Left forelimb (tissue), 1 donor: ENCODE measurements around the gene CCNB1IP1.
"Not testable (repeated sequence)": the region's sequence is repeated elsewhere in the genome, so short reads cannot be mapped to it uniquely, and the experiment has no call there.

Experiments used
- DNase-seq: peaks from one replicate; pipeline ENCODE4 v3.0.0-alpha.2; 2018; ENCODE audit warnings: low spot score

Gene CCNB1IP1, protein sequence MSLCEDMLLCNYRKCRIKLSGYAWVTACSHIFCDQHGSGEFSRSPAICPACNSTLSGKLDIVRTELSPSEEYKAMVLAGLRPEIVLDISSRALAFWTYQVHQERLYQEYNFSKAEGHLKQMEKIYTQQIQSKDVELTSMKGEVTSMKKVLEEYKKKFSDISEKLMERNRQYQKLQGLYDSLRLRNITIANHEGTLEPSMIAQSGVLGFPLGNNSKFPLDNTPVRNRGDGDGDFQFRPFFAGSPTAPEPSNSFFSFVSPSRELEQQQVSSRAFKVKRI

DNA sequence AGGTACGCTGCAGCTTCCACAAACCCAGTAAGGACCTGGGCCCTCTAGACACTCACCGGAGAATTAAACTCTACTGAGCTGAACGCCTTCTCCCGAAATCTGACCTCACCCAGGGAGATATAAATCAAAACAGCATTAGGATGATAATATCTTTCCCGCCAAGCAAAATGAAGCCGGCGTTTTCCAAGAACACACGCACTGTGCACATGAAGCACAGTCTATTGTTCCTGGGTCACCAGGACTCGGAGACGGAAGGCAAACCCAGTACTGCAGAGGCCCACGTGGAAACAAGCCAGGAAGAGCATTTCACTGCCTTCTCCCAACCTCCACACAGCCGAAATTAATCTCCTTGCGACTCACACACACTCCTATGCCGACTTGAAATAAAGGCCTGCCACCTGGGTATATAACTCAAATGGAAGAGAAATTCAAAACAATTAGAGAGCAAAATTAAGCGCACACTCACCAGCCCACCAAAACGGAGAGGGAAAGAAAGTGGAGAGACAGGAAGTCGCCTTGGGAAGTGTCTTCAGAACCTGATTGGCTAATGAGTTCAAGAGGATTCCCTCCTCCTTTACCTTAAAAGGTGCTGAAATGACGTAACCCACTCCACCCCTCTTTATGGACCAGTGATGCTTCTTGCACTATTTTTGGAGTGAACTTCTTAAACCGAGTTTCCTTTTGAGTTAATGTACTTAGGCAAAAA is at the start of gene CCNB1IP1:
Gene CCNB1IP1 (minus strand): TSS at position 492 of the 706 bp plus-strand sequence. CDS start 16,756 bp downstream, outside the sequence.
- peak; percentile 78 for DNase-seq

DNA sequence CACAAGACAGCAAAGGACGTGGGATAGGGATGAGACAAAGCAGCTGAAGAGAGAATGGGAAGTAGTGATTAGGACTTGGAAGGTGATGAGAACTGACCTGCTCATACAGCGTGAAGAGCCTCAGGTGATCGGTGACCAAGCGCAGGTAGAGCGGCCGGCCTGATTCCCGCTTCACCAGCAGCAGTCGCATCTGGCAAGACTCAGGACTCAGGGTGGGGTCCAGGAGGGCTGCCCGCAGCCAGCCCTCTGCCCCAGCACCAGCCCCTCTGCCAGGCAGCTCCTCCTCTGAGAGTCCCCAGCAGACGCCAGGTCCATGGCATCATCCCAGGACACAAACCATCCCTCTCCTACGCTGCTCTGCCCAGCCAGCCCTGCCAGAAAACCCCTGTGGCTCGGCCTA is 49.4 kb upstream of the CCNB1IP1 start:
- no peak for DNase-seq

DNA sequence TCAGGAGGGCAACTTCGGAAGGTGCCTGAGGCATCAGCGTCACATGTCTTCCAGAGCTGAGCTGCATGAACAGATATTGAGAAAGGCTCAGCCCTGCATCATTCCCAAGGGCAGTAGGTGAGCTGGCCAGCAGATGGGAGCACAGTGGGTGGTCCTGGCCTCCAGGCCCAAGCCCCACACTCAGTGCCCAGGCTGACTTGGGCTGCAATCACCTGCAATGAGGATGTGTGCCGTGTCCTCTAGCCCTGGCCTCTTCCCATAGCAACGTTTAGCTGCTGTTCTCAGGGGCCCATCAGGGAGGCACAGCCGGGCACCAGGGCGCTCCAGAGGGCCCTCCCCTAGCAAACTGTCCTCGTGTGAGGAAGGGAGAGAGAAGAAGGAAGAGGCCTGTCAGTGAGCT is 48.3 kb upstream of the CCNB1IP1 start:
- DNase-seq: no peak

DNA sequence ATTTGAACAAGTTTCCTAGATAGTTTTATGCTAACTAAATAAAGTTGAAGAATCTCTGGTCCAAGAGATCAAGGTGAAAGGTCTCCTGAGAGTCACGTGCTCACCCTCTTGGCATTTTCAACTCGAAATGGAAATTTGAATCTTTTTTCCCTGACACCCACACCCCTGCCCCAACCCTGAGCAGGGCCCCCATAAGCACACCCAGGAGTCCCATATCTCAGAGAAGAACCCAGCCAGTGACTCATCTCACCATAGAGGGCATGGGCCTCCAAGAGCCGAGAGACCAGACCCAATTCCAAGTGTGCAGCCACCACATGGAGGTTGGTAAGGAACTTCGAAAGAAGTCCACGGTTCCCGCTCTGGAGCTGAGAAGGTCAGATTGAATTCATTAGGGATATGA is 47.6 kb upstream of the CCNB1IP1 start:
- no peak for DNase-seq

DNA sequence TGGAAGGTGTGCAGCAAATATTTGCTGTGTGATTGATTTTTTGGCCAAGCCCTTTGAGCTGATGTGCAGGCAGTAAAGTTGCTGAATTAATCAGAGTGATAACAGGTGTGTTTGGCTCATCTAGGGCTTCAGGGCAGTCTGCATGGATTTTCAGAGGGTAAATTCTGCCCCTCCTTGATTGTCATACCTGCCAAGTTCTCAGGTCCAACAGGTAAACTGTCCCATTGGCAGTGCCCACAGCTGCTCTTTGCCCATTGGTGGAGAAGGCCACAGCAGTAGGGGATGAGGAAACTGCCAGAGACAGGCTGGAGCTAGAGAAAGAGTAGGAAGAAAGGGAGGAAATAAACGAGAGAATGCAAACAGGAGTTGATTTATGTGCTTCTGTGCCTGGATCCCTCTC is 46.7 kb upstream of the CCNB1IP1 start:
- DNase-seq: no peak

DNA sequence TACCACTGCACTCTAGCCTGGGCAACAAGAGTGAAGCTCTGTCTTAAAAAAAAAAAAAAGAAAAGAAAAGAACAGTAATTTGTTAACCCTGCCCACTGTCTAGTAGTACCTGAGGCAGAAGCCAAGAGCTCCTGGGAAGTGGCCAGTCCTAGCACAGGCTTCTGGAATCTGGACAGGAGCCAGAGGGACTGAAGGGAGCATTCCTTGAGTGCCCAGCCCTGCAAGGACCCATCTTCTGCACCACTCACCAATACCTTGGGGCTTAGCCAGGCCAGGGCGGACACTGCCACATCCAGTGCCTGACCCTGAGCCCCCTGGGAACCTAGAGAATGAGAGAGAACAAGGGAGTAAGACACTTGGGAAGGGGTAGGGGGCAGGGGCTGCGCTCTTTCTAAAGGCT is 44.1 kb upstream of the CCNB1IP1 start:
- DNase-seq: no peak

DNA sequence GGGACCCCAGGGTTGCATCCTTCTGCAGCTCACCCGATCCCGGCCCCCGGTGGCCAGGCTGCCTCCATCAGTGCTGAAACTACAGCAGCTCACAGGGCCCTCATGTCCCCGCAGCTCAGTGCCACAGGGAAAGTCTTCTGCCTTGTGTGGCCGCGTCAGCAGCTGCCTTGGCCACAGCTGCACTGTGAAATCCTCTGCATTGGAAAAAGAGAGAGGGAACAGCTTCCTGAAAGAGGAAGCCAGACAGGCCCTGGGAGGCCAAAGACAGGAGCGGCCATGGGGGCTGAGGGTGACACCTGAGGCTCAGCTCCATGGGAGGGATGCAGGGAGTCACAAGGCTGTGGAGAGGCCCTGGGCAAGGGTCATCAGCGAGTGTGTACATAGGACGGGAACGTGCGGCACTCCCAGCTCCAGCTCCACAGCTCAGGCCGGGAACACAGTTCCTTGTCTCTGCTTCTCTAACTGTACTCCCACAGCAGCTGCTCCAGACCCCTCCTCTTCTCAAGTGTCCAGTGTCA is 43.1 kb upstream of the CCNB1IP1 start:
- no peak for DNase-seq

DNA sequence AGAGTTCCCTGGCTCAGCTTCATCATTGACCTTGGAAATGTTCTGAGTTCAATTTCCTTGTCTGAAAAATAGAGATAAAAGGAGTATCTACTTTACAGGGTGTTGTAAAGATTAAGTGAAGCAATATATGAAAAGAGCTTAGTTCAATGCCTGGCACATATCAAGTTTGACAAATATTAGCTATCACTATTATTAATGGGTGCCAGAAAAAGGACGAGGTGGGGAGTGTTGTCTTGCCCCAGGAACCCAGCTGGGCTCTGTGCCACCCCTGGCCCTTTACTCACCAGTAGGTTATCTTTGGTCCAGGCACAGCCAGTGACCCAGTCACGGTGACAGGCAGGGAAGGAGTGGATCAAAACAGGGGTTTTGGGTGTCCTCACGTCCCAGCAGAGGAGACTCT is 42.4 kb upstream of the CCNB1IP1 start:
- no peak for DNase-seq

DNA sequence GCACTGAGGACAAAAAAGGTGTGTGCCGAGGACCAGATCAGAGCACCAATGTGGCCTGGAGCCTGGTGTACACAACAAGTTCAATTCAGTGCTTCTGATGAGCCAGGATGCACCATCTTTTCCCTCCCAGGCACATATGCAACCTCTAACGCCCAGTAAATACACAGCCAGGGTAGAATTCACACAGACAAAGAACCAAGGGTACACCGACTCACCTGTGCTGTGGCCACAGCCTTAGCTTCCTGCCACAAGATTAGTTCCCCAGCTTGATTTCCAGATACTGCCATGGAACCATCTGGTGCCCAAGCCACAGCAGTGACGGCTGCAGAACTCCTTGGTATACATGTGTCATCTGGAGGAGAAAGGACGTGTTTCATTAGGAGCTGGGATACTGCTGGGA is 39.7 kb upstream of the CCNB1IP1 start:
- DNase-seq: no peak

DNA sequence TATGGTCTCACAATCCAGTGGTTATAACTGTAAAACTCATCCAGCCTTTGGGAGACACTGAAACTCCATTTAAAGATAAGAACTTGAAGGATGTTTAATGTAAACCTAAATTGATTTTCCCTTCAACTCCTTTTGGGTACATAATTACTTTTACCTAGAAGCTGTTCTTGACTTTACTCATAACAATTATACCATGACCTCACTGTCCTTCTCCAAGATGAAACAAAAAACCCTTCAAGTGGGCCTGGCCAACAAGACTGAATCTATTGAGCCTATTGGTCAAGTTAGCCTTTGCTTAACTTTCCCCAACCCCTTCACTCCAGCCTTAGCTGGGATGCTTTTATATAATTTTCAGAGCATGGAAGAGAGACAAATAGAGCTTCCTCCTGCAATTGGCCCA is 32.8 kb upstream of the CCNB1IP1 start:
- no peak for DNase-seq

DNA sequence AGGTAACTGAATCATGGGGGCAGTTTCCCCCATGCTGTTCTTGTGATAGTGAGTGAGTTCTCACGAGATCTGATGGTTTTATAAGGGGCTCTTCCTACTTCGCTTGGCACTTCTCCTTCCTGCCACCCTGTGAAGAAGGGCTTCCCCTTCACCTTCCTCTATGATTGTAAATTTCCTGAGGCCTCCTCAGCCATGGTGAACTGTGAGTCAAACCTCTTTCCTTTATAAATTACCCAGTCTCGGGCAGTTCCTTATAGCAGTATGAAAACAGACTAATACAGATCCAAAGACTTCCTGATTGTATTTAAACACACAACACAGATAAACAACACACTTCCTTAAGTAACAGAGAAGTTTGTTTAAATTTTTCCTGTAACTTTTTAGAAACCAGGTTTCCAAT is 25.4 kb upstream of the CCNB1IP1 start:
- DNase-seq: not testable (repeated sequence)

DNA sequence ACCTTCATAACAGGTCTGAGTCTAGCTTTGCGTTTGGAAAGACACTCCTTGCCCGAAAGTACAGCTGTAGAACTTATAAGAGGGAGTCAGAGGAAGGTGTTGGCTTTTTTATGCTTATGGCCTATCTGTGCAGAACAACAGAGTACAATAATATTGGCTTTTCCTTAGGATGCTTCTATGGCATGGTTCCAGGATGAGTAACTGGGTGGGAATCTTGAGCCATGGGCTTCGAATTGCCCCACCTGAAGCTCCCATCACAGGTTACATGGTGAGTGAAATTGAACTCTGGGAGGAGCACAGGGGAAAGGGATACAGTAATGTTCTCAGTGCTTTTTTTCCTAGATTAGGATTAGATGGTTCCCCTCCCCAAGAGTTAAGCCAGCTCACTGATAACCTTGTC is 23.3 kb upstream of the CCNB1IP1 start:
- DNase-seq: no peak

DNA sequence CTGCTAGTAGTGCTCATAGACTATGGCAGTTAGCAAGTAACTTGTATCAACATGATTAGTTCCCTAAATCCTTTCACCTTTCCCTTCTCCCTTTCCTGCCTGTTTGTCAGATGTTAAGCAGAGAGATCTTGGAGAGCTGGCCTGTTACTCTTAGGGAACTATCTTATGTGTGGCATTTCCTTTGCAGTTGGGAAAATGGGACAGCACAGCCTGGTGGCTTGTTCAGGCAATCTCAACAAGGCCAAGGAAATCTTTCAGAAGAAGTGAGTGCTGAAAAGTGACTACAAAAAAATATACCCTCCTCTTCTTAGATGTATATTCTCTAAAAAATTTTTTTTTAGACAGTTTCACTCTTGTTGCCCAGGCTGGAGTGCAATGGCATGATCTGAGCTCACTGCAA is 17.8 kb upstream of the CCNB1IP1 start:
- DNase-seq: no peak

DNA sequence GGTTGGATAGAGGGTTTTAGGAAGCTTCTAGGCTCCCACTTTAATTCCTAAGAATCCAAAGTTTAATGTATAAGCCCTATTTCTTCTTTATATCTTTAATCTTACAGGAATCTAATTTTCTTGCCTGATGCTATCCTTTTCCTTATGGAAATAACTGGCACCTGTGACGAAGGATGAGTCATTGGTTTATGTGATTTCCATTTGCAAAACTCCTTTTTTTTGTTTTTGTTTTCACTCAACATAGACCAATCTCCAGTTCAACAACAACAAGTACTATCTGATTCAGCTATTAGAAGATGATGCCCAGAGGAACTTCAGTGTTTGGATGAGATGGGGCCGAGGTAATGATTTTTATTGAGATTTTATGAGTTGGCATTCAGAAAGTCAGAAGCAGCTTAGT is 17.2 kb upstream of the CCNB1IP1 start:
- DNase-seq: no peak

DNA sequence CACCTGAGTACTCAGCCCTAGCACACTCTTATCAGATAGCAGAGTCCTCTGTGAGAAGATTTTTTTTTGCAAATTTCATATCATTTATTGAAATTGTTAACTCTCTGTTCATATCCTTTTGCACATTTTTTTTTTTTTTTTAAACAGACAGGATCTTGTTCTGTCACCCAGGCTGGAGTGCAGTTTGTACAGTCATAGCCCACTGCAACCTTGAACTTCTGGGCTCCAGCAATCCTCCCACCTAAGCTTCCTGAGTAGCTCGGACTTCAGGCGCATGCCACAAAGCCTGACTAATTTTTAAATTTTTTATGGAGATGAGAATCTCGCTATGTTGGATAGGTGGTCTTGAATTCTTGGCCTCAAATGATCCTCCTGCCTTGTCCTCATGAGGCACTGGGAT is 14.7 kb upstream of the CCNB1IP1 start:
- no peak for DNase-seq

DNA sequence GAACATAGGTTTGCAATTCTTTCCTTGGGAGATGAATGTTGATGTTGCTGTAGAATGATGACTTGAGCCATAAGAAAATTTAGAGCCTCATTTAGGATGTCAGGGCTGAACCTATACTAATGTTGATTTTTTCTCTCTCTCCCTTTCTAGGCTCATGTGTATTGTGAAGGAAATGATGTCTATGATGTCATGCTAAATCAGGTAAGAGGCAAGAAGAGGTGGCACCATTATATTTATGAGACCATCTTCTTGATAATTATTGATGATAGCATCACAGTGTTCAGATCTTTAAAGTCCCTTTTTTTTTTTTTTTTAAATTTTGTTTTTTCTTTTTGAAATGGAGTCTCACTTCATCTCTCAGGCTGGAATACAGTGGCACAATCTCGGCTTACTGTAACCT is 13.6 kb upstream of the CCNB1IP1 start:
- DNase-seq: no peak

DNA sequence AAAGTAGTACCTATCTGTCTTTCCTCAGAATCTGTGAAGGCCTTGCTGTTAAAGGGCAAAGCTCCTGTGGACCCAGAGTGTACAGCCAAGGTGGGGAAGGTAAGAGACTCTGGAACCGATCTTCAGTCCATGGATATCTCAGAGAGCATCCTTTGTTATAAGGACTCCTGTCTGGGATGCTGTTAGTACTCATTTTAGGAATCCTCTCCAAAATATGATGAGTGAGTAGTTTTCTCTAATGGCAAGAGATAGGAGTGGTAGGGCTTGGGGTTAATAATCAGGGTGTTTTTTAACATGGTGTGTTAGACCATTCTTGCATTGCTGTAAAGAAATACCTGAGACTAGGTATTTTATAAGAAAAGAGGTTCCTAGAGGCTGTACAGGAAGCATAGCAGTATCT is 12.3 kb upstream of the CCNB1IP1 start:
- no peak for DNase-seq

DNA sequence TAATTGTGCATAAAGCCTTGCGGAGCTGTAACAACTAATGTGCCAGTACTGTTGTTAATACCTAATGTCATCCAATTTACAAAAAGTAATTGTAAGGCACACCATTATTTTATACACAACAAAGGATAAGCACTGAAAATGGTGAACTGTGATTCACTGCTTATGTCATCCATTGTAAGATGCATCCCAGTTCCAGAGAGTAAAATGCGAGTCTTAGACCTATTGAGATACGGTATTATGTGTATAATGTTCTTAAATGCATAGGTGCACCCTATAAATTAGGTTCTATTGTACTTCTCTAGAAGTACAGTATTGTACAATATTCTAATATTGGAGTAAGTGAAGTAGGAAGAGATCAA is 10.8 kb upstream of the CCNB1IP1 start:
- no peak for DNase-seq

DNA sequence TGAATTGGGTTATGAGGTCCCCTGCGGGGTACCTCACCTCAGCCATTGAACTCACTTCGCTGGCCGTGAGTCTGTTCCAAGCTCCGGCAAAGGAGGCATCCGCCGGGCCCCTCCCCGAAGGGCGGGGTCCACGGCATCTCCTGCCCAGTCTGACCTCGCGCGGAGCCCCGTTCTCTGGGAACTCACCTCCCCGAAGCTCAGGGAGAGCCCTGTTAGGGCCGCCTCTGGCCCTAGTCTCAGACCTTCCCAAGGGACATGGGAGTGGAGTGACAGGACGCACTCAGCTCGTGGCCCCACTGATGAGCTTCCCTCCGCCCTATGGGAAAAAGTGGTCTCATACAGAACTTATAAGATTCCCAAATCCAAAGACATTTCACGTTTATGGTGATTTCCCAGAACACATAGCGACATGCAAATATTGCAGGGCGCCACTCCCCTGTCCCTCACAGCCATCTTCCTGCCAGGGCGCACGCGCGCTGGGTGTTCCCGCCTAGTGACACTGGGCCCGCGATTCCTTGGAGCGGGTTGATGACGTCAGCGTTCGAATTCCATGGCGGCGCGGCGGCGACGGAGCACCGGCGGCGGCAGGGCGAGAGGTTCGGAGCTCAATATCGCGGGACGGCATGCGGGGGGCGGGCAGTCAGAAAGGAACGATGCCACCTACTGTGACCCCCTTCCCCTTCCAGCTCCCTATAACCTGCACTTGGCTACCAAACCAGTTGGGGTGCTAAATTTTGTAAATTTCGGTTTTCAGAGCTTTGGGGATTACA is 10.2 kb upstream of the CCNB1IP1 start, which contains the start of gene PARP2:
Gene PARP2 (plus strand): TSS at position 544 of the 770 bp plus-strand sequence. CDS start 7 bp downstream, at position 551.
- peak; percentile 96 for DNase-seq

DNA sequence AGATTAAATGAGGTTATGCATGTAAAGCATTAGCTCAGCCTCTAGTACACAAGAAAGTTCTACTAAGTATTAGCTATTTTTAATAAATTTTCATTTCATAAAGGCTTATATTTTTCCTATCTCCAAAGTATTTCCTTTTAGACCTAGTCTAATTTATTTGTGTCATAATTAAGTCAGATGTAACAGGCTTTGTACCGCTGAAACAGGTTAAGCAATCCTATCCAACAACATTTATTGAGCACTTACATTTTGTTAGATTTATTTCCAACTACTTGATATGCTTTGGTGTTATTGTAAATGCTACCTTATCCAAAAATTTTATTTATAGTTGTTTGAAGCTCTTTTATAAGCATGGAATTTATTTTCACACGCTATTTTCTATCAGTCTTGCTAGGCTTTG is 8.6 kb upstream of the CCNB1IP1 start:
- no peak for DNase-seq

DNA sequence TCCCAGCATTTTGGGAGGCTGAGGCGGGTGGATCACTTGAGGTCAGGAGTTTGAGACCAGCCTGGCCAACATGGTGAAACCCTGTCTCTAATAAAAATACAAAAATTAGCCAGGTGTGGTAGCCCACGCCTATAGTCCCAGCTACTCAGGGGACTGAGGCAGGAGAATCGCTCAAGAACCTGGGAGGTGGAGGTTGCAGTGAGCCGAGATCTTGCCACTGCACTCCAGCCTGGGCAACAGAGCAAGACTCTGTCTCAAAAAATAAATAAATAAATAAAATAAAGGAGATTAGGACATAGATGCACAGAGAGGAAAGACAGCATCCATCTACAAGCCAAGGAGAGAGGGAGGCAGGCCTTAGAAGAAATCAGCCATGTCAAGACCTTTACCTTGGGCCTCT is 8.0 kb upstream of the CCNB1IP1 start:
- not testable (repeated sequence) for DNase-seq

DNA sequence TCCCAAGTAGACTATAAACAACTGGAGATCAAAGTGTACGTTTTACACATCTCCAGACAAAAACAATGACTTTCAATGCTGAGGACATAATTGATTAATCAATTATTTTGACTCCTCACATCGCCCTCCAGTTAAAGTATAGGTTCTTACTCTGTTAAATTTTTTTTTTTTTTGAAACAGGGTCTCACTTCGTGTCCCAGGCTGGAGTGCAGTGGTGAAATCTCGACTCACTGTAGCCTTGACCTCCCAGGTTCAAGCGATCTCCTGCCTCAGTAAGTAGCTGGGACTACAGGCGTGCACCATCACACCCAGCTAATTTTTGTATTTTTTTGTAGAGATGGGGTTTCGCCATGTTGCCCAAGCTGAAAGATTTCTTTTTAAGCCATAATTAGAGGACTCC is 938 bp upstream of the CCNB1IP1 start:
- no peak for DNase-seq

DNA sequence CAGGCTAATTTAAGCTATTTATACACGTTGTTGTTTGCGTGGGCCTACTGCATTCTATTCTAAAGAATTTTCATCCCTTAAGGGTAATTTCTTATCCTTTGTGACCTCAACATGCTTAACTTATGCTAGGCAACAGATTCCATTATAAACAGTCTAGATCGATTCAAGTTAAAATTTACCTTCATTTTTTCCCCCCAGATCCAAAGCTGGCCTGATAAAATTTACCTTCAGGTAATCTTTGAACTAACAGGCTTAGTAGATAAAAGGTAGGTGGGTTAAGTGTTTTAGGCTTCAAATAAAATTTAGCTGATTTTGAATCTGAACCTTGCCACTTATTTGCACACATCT is 389 bp upstream of the CCNB1IP1 start:
- no peak for DNase-seq
